ENCODE data around the gene EVI5.
A peak's percentile ranks its signal among the peaks of the same experiment; 100 is the strongest.
"Not testable (repeated sequence)": the region's sequence is repeated elsewhere in the genome, so short reads cannot be mapped to it uniquely, and the experiment has no call there.

The EVI5 gene

GRCh38 chr1:92791487-92792066, 6.7 kb upstream of the EVI5 start:
- DNase-seq: no peak

DNA sequence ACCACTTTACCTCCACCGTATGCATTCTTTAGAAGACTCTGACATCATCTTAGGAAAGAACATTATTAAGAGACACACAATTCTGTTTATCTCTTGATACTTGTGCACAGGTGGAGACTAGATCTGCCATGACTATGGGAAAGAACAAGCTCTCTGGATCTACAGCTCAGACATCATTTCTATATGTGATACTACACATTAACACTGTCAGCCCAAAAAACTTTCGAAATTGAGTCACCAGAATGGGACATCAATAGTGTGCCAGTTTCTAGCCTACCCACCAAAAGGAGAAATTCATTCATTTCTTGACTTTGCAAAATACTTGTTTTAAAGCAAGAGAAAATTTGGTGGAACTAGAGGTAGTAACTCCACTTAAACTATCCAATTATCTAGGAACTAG, 6.0 kb upstream of the EVI5 start:
- DNase-seq: no peak

DNA sequence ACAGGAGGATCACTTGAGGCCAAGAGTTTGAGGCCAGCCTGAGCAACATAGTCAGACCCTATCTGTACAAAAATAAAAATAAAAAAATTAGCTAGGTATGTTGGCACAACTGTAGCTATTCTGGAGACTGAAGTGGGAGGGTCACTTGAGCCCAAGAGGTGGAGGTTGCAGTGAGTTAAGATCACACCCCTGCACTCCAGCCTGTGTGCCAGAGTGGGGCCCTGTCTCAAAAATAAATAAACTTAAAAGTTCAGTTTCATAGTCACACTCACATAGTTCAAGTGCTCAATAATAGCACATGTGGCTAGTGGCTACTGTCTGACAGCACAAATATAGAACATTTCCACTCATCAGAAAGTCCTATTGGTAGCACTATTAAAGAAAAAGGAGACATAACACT, 5.2 kb upstream of the EVI5 start:
- no peak for DNase-seq

DNA sequence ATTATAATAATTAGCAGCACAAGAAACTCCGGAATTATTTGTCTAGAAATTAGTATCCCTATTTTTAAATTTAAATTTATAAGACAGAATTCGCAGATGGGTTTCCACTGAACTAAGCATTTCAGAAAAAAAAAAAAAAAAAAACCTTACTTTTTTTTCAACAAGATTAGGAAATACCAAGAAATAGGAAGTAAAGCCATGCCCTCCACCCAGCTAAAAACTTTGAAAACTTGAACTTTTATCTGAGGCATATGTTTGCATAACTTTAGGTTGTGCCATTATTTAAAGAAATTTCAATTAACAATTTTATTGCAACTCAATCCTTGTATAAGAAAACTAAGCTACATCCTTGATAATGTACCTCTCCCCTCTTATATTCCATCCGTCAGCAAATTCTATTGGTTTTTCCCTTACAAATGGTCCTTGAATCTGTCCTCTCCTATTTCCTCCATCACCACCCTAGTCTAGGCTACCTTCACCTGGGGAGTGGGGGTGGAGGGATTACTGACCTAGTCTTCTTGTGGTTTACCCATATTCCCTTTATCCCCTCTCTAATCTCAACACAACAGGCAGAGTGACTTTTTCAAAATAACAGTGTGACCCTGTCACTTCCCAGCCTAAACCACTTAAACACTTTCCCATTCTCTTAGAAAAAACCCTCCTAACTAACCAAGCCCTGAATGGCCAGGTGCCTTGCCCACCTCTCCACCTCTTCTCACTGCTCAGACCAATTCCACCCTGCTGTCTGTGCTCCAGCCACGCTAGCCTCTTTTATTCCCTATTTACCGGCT, 1.4 kb upstream of the EVI5 start:
- DNase-seq: peak; percentile 50 to 66

DNA sequence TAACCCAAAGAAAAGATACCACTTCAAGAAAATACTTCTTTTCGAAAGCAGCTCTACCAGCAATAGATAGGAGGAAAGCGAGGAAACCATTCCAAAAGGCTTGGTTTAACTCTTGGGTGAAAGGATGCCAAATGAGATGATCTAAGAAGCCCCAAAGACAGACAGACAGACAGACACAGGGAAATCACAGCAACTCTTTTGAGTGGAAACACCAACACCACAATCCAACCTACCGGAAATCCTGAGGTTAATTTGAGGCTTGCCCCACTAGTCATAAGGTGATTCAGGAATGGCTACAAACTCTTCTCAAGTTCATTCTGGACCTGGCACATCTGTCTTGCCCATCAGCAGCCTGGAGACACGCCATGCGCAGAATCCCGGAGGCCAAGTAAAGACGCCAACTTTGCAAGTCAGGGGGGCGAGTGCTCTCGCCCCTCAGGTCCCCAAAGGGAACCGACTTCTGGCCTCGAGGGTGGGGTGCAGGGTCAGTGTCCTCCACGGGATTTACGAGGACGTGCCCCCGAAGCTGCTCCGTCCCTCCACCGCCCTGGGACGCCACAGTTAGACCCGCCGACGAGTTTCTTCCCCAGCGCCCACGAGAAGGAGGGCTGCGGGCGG, 778 bp downstream of the EVI5 start:
- DNase-seq: no peak

- not testable (repeated sequence) for DNase-seq
Observed at GRCh38 chr1:92783550-92783949, 1.4 kb downstream of the EVI5 start.

GRCh38 chr1:92778376-92778775, 6.5 kb downstream of the EVI5 start:
- no peak for DNase-seq

DNA sequence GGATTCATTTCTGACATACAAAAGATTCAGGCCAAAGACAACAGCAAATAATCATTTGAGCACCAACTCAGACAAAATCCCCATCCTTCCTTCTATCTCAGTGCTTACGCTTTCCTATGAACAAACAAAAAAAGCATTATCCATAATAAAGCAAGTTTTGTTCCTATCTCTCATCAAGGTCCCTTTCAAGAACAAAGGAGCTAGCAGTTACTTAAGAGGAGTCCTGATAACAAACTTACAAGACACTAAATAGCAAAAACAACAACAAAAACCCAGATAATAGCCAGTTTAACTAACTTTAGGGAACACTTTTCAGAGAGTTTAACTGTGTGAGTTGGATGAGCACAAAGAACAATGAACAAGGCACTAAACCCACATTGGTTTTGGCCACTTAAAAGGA, 10.5 kb downstream of the EVI5 start:
- no peak for DNase-seq

DNA sequence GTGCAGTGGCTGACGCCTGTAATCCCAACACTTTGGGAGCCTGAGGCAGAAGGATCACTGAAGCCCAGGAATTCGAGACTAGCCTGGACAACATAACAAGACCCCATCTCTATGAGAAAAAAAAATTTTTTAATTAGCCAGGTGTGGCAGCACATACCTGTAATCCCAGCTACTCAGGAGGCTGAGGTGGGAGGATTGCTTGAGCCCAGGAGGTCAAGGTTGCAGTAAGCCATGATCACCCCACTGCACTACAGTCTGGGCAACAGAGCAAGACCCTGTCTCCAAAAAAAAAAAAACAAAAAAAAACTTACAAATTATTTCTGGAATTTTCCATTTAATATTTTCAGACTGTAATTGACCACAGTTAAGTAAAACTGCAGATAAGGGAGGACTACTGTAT, 11.2 kb downstream of the EVI5 start:
- not testable (repeated sequence) for DNase-seq

DNA sequence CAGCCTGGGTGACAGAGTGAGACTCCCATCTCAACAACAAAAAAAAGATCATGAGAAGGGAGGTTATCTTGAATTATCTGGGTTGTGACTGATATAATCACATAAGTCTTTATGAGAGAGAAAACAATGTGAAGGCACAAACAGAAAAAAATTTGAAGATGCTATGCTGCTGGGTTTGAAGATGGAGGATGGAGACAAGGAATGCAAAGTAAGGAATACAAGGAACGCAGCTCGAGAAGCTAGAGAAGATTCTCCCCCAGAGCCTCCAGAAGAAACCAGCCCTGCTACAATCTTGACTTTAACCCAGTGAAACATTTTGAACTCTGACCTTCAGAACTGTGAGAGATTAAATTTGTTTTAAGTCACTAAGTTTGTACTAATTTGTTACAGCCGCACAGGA, 15.1 kb downstream of the EVI5 start:
- no peak for DNase-seq

- no peak for DNase-seq
Observed at GRCh38 chr1:92768915-92769314, 16.0 kb downstream of the EVI5 start.

DNA sequence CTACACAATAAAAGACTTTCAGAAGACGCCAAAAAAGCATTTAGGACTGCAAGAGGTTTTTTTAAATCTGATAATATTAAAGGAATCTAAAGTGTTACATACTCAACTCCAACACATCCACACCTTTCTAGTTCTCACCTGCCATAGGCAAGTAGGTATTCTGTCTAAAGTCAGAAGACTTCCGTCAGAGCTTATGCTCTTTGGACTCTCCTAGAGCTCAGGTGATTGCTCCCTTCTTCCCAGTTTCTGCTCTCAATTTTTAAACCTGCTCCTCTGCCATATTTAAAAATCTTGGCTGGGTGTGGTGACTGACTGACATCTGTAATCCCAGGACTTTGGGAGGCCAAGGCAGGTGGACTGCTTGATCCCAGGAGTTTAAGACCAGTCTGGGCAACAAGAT, 16.6 kb downstream of the EVI5 start:
- no peak for DNase-seq

- no peak for DNase-seq
Observed at GRCh38 chr1:92764116-92764515, 20.8 kb downstream of the EVI5 start.

DNA sequence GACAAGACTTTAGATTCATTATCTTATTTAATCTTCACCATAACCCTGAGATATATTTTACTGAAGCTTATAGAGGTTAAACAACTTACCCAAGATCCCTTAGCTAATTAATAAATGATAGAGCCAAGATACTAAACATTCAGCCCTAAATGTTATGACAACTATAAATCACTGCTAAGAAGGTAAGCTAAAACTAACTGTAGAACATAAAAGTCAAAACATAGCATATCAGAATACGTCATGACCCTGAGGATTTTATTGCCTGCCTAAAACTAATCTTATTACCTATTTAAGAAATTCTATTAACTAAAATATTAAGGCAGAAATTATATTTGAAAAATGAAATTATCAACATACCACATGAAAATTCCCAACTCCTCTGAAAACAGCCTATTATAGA, 22.6 kb downstream of the EVI5 start:
- DNase-seq: no peak

DNA sequence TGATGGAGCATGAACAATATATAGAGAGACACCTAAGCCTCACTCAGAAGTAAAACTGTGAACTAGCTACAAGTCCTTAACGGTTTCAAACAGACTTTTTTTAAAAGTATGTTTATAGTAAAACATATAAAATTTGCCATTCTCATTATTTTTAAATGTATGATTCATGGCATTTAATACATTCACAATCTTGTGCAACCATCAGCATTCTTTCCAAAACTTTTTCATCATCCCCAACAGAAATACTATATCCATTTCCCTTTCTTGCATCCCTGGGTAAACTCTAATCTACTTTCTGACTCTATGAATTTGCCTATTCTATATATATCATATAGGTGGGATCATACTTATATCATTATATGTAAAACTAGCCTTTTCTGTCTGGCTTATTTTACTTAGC, 25.5 kb downstream of the EVI5 start:
- DNase-seq: no peak

- DNase-seq: no peak
Observed at GRCh38 chr1:92756537-92756936, 28.4 kb downstream of the EVI5 start.

- no peak for DNase-seq
Observed at GRCh38 chr1:92755541-92756461, 29.1 kb downstream of the EVI5 start.

GRCh38 chr1:92754719-92755050, 30.2 kb downstream of the EVI5 start:
- no peak for DNase-seq

DNA sequence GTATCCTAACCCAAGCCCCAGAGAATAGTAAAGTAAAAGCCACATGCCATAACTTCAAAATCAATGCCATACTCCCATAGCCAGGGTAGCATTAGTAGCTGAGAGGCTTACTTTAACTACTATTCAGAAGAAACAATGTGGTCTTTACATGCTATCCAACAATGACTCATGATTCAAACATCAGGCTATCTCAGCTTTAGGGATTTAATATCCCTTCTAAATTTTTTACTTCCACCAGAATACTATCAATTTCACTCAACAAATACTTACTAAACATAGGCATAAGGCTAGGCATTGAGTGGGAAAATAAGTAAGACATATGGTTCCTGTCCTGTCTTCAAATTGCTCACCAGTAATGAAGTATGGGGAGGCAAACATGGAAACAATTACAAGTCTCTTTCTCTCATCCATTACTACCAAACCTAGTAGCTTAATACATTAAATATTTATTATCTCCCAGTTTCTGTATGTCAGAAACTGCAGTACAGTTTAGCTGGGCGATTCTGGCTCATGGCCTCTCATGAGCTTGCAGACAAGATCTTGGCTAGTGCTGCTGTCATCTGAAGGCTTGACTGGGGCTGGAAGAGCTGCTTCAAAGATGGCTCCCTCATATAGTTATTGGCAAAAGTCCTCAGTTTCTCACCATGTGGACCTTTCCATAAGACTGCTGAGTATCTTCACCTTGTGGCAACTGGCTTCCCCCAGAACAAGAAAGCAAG, 30.7 kb downstream of the EVI5 start:
- DNase-seq: no peak

DNA sequence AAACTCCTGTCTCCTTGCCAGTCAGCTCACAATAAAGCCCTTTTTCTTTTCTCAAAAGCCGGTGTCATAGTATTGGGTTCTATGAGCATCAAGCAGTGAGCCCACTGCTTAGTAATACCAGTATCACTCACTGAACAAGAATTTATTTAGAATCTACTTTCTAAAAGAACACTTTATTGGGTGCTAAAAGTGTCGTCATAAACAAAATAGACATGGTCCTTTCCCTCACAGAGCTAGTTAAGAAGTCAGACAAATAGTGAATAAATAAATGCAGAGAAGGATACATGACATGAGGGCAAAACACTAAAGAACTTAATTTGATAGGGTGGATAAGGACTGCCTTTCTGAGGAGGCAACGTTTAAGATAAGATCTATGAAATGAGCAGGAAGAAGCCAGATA, 32.2 kb downstream of the EVI5 start:
- DNase-seq: no peak

DNA sequence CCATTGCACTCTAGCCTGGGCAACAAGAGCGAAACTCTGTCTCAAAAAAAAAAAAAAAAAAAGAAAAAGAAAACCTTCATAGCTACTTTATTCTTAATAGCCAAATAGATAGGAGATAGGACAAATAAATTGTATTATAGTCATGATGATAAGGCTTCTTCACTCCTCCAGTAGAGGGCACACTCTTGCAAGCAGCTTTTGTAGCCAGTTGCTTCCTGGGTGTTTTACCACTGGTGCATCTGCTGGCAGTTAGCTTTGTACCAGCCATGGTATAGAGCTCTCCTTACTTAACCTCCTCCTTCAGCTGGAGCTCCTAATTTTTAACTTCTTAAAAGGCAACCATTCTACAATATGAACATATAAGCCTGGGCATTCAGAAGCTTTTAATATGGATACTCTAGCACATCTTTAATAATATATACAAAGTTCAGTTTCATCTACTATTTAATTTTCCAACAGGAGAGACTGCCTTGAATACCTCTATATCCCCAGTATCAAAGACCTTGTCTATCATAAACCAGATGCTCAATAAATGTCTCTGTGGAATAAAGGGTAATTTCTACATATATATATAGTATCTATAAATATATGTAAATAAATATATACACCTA, 35.8 kb downstream of the EVI5 start:
- peak; percentile 76 to 87 for DNase-seq

DNA sequence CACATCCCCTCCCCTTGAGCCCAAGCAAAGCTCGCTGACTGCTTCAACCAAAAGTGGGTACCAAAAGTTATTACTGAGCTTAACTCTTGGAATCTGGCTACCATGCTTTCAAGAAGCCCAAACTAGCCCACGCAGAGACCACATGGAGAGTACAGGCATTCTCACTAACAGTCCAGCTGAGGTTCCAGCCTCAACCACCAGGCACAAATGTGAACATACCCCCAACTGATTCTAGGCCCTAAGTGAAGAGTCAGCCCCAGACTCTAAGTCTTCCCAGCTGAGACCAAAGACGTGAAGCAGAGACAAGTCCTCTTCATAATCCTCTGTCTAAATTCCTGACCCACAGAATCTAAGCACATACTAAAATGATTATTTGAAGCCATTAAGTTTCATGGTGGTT, 36.8 kb downstream of the EVI5 start:
- no peak for DNase-seq
